DMS53 treated with DMSO at 0.1 percent for 48 hours (cell line): Measurements from ENCODE around the gene CTNNA1.
A peak's percentile ranks its signal among the peaks of the same experiment; 100 is the strongest.
"Not testable (repeated sequence)": the region's sequence is repeated elsewhere in the genome, so short reads cannot be mapped to it uniquely, and the experiment has no call there.

Experiments used
- DNase-seq: peaks from one replicate; lab custom pipeline; 2025; ENCODE audit not compliant: unreplicated experiment; lab: John Stamatoyannopoulos, UW

CTNNA1 gene

DNA sequence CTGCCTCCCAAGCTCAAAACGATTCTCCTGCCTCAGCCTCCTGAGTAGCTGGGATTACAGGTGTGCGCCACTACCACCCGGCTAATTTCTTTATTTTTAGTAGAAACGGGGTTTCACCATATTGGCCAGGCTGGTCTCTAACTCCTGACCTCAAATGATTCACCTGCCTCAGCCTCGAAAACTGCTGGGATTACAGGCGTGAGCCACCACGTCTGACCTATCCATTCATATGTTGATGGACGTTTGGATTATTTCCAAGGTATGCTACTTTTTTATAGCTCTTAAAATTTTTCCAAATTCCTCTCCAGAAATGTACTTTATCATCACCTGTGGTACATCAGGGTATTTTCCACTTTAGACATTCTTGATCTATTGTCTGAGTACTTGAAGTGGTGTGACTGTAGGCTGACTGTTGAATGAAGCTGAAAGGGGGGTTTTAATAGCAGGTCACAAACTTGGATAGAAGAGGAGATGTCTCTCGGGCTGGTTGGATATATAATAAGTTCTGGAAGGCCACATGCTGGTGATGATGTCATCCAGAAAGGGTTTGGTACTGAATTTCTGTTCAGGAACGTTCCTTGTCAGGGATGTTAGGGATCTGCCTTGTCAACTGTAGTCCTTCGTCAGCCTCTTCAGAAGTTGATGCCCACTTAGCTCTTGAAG lies 7.4 kb downstream of the CTNNA1 start:
- DNase-seq, result no peak

- not testable (repeated sequence) for DNase-seq
These were observed 7.9 kb downstream of the CTNNA1 start for GRCh38 chr5:138761115-138761514.

DNA sequence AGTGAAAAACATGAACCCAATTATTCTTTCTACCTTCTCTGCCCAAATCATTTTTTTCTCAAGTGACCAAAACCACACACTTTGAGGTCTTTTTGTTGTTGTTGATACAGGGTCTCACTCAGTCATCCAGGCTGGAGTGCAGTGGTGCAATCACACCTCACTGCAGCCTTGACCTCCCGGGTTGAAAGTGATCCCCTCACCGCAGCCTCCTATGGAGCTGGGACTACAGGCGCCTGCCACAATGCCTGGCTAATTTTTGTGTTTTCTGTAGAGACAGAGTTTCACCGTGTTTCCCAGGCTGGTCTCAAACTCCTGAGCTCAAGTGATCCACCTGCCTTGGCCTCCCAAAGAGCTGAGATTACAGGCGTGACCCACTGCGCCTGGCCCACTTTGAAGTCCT lies 8.4 kb downstream of the CTNNA1 start:
- DNase-seq, result not testable (repeated sequence)

DNA sequence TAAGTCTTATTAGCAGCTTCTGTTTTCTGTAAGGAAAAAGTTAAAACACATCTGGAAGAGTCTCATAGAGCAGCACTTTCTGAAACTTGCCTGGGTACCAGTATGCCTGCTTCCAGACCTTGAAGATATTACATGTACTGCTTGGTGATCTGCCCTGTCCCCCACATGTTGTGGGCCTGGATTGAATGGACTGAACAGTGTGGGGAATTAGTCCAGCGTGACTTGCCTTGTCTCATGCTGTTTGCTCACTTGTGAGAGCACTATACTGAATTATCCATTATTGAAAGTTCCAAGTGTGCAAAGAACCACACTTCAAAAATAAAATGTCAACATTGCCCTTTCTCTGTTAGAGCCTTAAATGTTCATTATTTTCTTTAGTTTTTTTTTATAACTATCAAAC lies 8.9 kb downstream of the CTNNA1 start:
- DNase-seq, result no peak

DNA sequence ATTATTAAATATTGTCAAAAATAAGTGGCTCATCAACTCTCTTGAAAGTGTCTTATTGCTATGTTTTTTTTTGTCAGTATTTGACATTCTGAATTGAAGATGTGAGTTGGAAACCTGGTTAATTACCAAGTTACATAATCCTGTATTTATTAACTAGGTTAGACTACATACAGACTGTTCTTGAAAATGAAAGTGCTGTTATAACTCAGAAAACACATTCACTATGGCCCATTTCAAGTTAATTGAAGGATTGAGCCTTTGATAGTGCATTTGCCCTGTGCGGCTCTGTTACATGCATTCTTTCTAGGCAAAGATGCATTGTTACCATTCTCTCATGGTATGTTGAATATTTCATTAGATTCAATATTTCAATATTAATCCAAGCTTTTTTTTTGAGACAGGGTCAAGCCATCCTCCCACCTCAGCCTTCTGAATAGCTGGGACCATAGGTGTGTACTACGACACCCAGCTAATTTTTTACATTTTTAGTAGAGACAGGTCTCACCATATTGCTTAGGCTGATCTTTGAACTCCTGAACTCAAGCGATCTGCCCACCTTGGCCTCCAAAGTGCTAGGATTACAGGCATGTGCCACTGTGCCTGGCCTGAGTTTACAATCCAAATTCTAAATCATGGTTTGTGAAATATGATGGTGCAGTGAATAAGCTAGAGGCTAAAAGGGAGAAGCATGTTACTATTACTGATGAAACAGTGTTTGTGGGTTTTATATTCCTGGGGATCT lies 10.0 kb downstream of the CTNNA1 start:
- DNase-seq, result no peak

- no peak for DNase-seq
These were observed 17.1 kb downstream of the CTNNA1 start for GRCh38 chr5:138770291-138770690.

GRCh38 chr5:138770977-138771376 lies 17.8 kb downstream of the CTNNA1 start:
- DNase-seq, result peak; percentile 42

DNA sequence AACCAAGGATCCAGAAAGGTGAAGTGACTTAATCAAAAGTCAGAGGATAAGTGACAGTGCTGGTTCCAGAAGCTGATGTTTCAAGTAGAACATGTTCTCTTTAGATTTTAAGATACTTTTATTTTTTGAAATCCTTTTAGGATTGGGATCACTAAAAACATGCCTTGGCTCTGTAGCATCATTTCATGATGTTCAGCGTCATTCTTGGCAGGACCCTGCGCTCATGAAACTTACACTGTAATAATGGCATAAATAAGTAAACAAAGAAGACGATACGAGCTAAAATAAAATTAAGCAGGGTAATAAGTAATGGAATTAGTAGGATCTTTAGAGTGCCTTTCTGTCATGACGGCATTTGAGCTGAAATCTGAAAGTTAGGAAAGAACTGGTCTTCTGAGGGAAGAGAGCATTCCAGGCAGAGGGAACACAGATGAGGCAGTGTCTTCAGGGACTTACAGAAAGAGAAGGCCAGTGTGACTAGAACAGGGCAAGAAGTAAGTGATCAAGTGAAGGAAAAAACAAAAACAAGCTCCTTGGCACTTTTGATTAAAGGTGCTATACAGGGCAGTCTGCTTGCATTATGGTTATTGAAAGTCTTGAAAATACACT lies 19.9 kb downstream of the CTNNA1 start:
- no peak for DNase-seq

DNA sequence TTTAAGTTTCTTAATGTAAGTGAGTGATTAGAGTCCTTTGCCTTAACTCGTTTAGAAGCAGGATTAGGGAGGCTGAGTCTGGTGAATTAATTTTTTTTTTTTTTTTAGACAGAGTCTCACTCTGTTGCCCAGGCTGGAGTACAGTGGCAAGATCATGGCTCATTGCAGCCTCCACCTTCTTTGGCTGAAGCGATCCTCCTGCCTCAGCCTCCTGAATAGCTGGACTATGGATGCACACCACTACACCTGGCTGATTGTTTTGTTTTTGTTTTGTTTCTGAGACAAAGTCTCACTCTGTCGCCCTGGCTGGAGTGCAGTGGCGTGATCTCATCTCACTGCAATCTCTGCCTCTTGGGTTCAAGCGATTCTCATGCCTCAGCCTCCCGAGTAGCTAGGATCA lies 20.4 kb downstream of the CTNNA1 start:
- DNase-seq, result not testable (repeated sequence)

- no peak for DNase-seq
These were observed 21.8 kb downstream of the CTNNA1 start for GRCh38 chr5:138775034-138775433.

DNA sequence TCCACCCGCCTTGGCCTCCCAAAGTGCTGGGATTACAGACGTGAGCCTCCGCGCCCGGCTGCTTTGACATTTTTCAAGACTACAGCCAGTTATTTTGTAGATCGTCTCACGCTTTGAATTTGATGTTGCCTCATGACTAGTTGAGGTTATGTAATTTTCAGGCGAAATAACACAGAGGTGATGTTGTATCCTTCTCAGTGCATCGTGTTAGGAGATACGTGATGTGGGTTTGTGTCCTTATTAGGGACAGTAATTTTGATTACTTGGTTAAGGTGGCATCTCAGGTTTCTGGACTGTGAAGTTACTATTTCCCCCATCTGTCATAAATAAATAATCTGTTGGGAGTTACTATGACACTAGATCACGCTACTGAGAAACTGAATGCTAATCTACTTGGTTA lies 25.0 kb downstream of the CTNNA1 start:
- DNase-seq, result no peak

DNA sequence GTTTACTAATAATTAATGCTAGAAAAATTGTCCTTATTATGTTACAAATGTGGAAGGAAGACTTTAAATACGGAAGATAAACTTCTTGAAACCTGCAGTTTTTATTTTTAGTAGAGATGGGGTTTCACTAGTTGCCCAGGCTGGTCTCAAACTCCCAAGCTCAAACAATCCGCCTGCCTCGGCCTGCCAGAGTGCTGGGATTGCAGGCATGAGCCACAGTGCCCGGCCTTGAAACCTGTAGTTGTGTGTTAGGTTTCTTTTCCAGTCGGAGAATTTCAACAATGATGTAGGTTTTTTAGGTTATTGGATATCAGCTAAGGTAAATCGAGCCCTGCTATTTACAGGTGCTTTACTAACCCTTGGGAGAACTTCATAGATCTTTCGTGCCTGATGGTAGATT lies 30.8 kb downstream of the CTNNA1 start:
- no peak for DNase-seq

DNA sequence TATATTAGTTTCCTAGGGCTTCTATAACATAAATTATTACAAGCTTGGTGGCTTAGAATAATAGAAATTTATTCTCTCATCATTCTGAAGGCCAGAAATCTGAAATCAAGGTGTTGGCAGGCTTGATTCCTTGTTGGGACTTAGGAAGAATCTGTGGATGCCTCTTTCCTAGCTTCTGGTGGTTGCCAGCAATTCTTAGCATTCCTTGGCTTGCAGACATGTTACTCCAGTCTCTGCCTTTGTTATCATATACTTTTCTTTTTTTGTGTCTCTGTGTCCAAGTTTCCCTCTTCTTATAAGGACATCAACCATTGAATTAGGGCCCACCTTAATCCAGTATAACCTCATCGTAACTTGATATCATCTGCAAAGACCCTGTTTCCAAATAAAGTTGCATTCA lies 31.4 kb downstream of the CTNNA1 start:
- no peak for DNase-seq

DNA sequence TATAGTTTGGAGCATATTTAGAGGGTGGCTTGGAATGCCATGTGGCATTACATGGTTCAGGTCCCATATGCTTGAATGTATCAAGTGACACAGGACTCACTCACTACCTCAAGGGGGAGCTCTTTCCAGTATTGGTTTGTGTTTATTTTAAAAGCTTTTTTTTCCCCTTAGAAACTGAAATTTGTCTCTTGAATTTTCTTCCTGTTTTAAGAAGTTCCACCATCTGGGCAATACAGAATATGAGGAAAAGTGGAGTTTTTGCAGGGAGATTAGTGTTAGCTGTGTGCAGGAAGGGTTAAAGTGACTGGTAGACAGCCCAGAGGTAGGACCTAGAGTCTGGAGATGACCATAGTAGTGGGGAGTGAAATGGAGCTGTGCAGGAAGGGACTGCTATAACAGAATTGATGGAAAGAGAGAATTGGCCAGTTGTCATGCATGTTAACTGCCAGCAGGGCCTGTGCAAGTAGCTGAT lies 36.6 kb downstream of the CTNNA1 start:
- peak; percentile 52 for DNase-seq

GRCh38 chr5:138790684-138791083 lies 37.5 kb downstream of the CTNNA1 start:
- no peak for DNase-seq

- no peak for DNase-seq
These were observed 39.1 kb downstream of the CTNNA1 start for GRCh38 chr5:138792195-138792790.

DNA sequence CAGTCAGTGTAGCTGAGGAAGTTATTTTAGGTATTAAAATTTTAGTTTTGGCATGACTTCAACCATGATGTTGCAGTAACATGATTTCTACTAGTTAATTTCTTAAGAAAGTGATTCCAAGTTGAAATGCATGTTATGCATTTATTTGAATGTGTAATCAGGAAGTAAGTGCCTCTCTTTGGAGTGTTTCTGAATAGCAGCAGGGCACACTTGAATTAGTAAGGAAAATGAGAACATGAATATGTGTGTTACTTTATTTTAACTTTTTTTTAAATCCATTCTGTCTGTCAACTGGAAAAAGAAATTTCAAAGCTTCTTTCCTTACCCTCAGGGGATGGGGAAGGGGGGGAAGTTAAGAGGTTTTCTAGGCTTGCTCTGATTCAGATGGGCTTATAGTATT lies 40.4 kb downstream of the CTNNA1 start:
- no peak for DNase-seq

DNA sequence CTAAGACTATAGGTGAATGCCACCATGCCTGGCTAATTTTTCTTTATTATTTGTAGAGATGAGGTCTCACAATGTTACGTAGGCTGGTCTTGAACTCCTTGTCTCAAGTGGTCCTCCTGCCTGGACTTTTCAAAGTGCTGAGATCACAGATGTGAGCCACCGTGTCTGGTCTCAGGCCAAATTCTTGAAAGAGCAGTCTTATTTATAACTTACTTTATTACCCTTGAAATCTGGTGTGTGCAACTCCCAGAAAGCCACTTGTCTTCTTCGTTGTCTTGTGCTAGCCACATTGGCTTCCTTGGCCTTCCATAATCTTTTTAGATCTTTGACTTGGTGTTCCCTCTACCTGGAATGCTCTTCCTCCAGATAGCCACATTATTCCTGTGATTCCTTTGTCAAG lies 50.1 kb downstream of the CTNNA1 start:
- no peak for DNase-seq

DNA sequence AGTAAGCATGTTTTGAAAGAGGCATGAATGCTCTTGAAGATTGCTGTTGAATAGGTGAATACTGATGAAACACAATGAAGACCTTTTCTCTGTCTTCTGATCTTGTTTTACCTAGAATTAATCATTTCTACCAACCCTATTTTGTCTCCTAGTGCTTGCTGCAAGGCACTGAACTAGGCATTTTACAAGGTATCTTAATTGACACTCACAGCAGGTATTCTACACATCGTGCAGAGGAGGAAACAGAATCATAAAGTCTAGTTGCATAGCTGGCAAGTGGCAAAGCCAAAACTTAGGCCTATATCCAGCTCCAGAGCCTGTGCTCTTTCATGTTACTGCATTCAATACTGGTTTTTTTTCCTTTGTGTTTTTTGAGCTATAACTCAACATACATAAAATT lies 50.7 kb downstream of the CTNNA1 start:
- no peak for DNase-seq

GRCh38 chr5:138805096-138805495 lies 51.9 kb downstream of the CTNNA1 start:
- DNase-seq, result no peak

DNA sequence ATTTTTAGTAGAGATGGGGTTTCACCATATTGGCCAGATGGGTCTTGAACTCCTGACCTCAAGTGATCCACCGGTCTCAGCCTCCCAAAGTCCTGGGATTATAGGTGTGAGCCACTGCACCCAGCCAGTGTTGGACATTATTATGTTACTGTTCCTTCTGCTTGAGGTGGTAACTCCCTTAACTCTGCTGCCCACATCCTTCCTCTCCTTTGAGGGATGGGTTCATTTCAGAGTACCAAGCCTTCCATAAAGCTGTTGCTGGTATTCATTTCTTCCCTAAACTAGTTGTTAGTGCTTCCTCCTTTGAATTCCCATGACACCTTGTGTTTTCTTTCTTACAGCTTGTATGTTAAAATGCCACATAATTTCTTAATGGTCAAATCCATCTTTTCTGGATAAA lies 54.0 kb downstream of the CTNNA1 start:
- DNase-seq, result no peak

- DNase-seq, result no peak
These were observed 56.2 kb downstream of the CTNNA1 start for GRCh38 chr5:138809391-138809790.
